GM21576 (cell line): ENCODE data around the gene MALT1.
"Not testable (repeated sequence)": the region's sequence is repeated elsewhere in the genome, so short reads cannot be mapped to it uniquely, and the experiment has no call there.

Experiments used
- ATAC-seq: cut with Tn5 transposase; IDR thresholded peaks from one replicate; pipeline ENCODE4 v1.9.1; 2021; ENCODE audit warnings: mild to moderate bottlenecking, moderate library complexity; ENCODE audit not compliant: unreplicated experiment

MALT1 gene

GRCh38 chr18:58728719-58729118 is 57.5 kb downstream of the MALT1 start:
- no peak for ATAC-seq

GRCh38 chr18:58730618-58731017 is 59.4 kb downstream of the MALT1 start:
- ATAC-seq: no peak

GRCh38 chr18:58732471-58732870 is 61.2 kb downstream of the MALT1 start:
- no peak for ATAC-seq

- ATAC-seq: no peak
These were observed 62.6 kb downstream of the MALT1 start for GRCh38 chr18:58733866-58734265.

GRCh38 chr18:58738322-58738721 is 67.1 kb downstream of the MALT1 start:
- no peak for ATAC-seq

GRCh38 chr18:58745914-58746313 is 74.6 kb downstream of the MALT1 start:
- ATAC-seq: no peak

- ATAC-seq: no peak
These were observed 77.8 kb downstream of the MALT1 start for GRCh38 chr18:58748899-58749595.

GRCh38 chr18:58753976-58754375 is 82.7 kb downstream of the MALT1 start:
- ATAC-seq: no peak

- no peak for ATAC-seq
These were observed 83.3 kb downstream of the MALT1 start for GRCh38 chr18:58754544-58755068.

- no peak for ATAC-seq
These were observed 84.2 kb downstream of the MALT1 start for GRCh38 chr18:58755304-58756010.

- no peak for ATAC-seq
These were observed 84.9 kb downstream of the MALT1 start for GRCh38 chr18:58756148-58756547.

- ATAC-seq: no peak
These were observed 85.5 kb downstream of the MALT1 start for GRCh38 chr18:58756596-58757240.

- ATAC-seq: not testable (repeated sequence)
These were observed 86.1 kb downstream of the MALT1 start for GRCh38 chr18:58757351-58757750.

- no peak for ATAC-seq
These were observed 86.8 kb downstream of the MALT1 start for GRCh38 chr18:58758046-58758445.

- no peak for ATAC-seq
These were observed 87.3 kb downstream of the MALT1 start for GRCh38 chr18:58758606-58759005.

- ATAC-seq: peak; percentile 79
These were observed 90.1 kb downstream of the MALT1 start for GRCh38 chr18:58761241-58761969.

GRCh38 chr18:58761970-58762780 is 90.9 kb downstream of the MALT1 start:
- ATAC-seq: no peak

GRCh38 chr18:58762781-58763171 is 91.5 kb downstream of the MALT1 start:
- ATAC-seq: no peak

- ATAC-seq: no peak
These were observed 94.9 kb downstream of the MALT1 start for GRCh38 chr18:58766164-58766563.

- no peak for ATAC-seq
These were observed 95.7 kb downstream of the MALT1 start for GRCh38 chr18:58766946-58767345.
